Renal cortex interstitium (tissue), 15 donors: ENCODE data around the gene PGM3. TPM values are rescaled to one million over a fixed set of nuclear protein-coding genes. Genes with fewer than 3 reads are reported as not detected.

Source experiments
- DNase-seq, 11 donors: peaks; one replicate each; pipeline ENCODE4 v3.0.0-alpha.2; 2013; ENCODE audit warnings: low read depth in 9 of 11, low spot score in 4 of 11; ENCODE audit errors: extremely low read depth in 1 of 11
- long read RNA-seq, 16 experiments: transcript quantifications; one replicate each; lab custom pipeline, GENCODE V29; 2026
- polyA plus RNA-seq, 3 donors: library from polyadenylated mRNA; unstranded; fragments of 120-200 nt; gene quantifications; one replicate each; pipeline ENCODE4 v1.2.1, GENCODE V29; 2013; ENCODE audit not compliant: insufficient read length in 3 of 3

The PGM3 gene, protein sequence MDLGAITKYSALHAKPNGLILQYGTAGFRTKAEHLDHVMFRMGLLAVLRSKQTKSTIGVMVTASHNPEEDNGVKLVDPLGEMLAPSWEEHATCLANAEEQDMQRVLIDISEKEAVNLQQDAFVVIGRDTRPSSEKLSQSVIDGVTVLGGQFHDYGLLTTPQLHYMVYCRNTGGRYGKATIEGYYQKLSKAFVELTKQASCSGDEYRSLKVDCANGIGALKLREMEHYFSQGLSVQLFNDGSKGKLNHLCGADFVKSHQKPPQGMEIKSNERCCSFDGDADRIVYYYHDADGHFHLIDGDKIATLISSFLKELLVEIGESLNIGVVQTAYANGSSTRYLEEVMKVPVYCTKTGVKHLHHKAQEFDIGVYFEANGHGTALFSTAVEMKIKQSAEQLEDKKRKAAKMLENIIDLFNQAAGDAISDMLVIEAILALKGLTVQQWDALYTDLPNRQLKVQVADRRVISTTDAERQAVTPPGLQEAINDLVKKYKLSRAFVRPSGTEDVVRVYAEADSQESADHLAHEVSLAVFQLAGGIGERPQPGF
- polyA plus RNA-seq = 10 to 100 TPM; 41.1 to 52.6 (median 46.8) TPM
- long read RNA-seq, donor 1, full-length matches to known transcripts = 7 of 7 reads
- long read RNA-seq, donor 1, partial matches to known transcripts = 0 of 7 reads
- long read RNA-seq, donor 1, other reads (novel, unspliced or antisense) = 0 of 7 reads
- long read RNA-seq, donor 2, full-length matches to known transcripts = 3 of 3 reads
- long read RNA-seq, donor 2, partial matches to known transcripts = 0 of 3 reads
- long read RNA-seq, donor 2, other reads (novel, unspliced or antisense) = 0 of 3 reads
- long read RNA-seq, donor 3, full-length matches to known transcripts = 8 of 13 reads
- long read RNA-seq, donor 3, partial matches to known transcripts = 0 of 13 reads
- long read RNA-seq, donor 3, other reads (novel, unspliced or antisense) = 5 of 13 reads
- long read RNA-seq, donor 4, partial matches to known transcripts = 0 of 6 reads
- long read RNA-seq, donor 4, other reads (novel, unspliced or antisense) = 0 of 6 reads
- long read RNA-seq, donor 5 = 0 reads
- long read RNA-seq, donor 6, full-length matches to known transcripts = 7 of 7 reads
- long read RNA-seq, donor 6, partial matches to known transcripts = 0 of 7 reads
- long read RNA-seq, donor 6, other reads (novel, unspliced or antisense) = 0 of 7 reads
- long read RNA-seq, donor 7, full-length matches to known transcripts = 4 of 17 reads
- long read RNA-seq, donor 7, partial matches to known transcripts = 6 of 17 reads
- long read RNA-seq, donor 7, other reads (novel, unspliced or antisense) = 7 of 17 reads
- long read RNA-seq, donor 8 = 0 reads
- long read RNA-seq, donor 9, full-length matches to known transcripts = 3 of 3 reads
- long read RNA-seq, donor 9, partial matches to known transcripts = 0 of 3 reads
- long read RNA-seq, donor 9, other reads (novel, unspliced or antisense) = 0 of 3 reads
- long read RNA-seq, donor 10, partial matches to known transcripts = 0 of 1 reads
- long read RNA-seq, donor 10, other reads (novel, unspliced or antisense) = 0 of 1 reads
- long read RNA-seq, donor 11, full-length matches to known transcripts = 3 of 3 reads
- long read RNA-seq, donor 11, partial matches to known transcripts = 0 of 3 reads
- long read RNA-seq, donor 11, other reads (novel, unspliced or antisense) = 0 of 3 reads
- long read RNA-seq, donor 12, full-length matches to known transcripts = 2 of 2 reads
- long read RNA-seq, donor 12, partial matches to known transcripts = 0 of 2 reads
- long read RNA-seq, donor 12, other reads (novel, unspliced or antisense) = 0 of 2 reads
- long read RNA-seq, donor 13 = 0 reads
- long read RNA-seq, donor 14, full-length matches to known transcripts = 3 of 3 reads
- long read RNA-seq, donor 14, partial matches to known transcripts = 0 of 3 reads
- long read RNA-seq, donor 14, other reads (novel, unspliced or antisense) = 0 of 3 reads
- long read RNA-seq, donor 15, partial matches to known transcripts = 0 of 2 reads
- long read RNA-seq, donor 15, other reads (novel, unspliced or antisense) = 0 of 2 reads
- long read RNA-seq, donor 16, full-length matches to known transcripts = 17 of 28 reads
- long read RNA-seq, donor 16, partial matches to known transcripts = 0 of 28 reads
- long read RNA-seq, donor 16, other reads (novel, unspliced or antisense) = 11 of 28 reads

DNA sequence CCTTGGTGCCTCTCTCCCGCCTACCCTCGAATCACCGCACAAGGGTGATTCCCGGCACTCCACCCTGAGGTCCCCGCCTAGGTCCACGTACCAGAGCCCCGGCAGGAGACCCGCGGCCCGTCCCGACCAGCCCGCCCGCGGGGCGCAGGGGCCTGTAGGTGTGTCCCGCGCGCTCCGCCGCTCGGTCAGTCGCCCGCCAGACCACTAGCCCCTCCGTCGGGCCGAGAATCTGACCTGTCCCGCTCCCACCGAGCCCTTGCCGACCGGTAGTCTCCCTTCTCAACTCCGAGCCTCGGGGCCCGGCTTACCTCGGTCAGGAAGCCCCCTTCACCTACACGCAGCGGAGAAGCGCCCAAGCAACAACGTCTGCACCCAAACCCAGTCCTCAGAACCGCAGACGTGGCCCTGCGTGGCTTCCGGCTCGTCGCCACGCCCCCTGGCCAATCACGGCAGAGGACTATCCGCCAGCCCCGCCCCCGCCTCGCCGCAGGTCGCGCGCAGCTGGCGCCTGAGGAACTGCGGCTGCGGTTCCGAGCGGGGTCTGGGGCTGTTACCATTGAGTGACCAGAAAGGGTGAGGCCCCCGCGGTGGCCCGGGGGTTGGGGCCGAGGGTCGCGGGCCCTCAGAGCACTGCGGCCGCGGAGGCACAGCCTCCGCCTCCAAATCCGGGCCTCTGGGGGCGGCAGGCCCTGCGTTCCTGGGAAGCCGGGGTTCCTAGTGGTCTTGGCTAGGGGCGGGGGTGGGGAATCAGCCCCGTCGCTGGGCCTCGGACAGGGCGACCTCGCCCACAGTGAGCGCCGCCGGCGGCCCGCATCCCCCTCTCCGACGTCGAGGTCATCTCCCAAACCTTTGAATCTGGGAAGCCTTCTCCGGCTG, at the start of gene PGM3, which contains the start of gene RWDD2A:
TSS of gene PGM3 (minus strand) at position 395 of the 876 bp plus-strand sequence. CDS start 2,253 bp downstream, outside the sequence.
TSS of gene RWDD2A (plus strand) at position 487 of the 876 bp plus-strand sequence. CDS start 1,095 bp downstream, outside the sequence.
- DNase-seq = peak; percentile 71 to 86 (median 82)

DNA sequence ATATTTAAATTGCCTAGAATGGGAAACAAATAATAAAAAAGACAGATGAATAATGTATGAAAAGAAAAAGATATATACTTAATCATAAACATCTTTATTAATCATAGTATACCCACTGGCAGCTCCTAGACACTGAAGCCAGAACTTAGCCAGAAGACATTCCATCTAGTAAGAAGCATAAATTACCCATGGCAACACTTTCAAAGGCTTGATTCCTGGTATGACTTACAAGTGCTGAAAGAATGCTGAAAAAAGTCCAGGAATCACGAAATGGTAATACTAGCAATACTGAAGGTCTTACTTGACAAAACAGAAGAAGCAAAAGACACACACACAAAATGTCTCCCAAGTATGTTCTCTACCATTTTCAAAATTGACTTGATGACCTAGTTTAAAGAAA, 38.1 kb upstream of the PGM3 start:
- no peak for DNase-seq

DNA sequence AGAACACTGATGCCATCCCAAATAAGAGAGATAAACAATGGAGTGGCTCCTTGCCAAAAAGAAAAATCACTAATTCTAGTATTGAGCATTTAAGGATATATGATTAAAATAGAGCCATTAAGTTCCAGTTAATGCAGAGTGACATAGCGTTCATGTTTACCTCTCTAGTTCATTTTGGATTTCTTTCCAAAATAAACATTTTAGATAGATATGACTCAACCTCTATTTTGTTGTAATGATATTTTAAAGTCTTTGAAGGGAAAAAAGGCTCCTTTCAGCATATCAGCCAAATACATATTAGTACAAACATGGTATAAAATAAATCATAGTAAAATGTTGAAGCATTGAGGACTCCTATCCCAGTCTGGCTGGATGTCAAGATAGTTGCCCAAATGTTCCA, 33.5 kb upstream of the PGM3 start:
- DNase-seq = no peak

DNA sequence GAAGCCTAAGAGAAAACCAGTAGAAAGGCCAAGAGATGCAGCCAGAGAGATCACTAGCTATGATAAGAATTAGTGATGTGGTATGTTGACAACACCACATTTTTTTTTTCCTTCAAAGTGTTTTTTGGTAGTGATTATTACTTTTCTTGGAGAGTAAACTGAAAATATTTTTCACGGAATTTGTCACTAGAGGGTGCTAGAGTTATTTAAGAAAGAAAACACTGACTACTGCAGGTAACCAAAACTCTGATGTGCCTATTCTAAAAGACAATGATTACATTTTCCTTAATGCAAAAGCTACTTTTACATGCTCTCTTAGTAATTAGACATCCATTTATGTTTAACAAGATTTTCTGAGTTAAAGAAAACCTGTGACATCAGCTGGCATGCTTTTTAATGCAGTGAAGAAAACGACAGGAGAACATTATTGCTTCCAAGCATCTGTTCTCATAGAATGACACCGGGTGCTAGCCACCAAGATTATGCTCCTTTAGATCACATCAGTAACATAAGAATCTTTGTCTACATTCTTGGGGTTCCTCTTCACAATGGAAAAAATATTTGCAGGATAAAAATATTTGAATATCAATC, 28.9 kb upstream of the PGM3 start:
- peak in 7 of 11 donors; percentile 5 to 35 (median 18) for DNase-seq

DNA sequence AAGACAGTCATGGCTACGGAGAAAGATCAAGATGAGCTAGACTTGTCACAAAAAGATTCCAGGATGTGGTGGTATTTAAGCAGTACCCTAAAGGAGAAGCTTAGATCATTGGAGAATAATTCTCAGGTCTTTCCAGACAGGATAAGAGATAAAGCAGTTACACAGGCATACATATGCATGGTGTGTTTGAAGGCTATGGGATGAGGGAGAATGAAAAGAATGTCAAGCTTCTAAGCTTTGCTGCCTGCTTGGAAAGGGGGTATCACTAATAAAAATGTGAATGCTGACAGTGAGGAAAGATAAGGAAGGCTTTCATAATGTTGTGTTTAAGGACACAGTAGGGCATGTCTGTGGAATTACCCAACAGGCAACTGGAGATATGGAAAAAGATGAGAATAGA, 28.2 kb upstream of the PGM3 start:
- no peak for DNase-seq

DNA sequence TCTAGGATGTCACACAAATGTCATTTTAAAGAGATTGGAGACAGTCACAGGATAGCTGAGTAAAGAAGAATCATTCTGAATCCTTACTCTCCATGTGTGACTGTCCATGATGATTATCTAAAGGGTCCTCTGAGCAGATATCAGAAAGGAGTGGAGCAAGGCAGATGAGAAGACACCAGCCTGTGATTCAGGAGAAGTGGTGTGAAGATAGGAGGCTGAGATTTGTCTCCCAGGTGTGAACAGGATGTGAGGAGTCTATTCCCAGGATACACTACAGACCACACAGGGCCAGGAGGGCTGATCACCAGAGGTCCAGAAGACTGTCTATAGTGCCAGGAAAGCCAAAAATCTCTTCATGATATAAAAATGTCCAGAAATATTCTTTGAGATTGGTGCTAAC, 27.1 kb upstream of the PGM3 start:
- DNase-seq = no peak

DNA sequence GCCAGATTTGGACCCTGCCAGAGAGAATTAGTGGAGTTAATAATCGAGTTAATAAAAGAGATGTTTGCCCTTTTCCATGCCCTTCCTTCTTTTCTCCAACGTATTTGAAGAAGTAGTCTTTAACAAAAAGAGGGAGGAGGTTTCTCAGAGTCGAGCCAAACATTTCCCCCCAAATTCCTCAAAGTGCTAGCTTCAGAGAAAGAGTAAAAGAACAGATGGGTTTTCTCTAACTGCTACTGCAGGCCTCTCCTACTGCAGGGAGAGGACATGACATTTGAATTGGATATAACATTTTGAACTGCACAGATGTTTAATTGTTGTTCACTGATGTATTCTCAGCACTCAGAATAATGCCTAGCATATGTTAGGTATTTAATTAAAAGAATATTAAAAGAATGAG, 25.6 kb upstream of the PGM3 start:
- DNase-seq = peak in 5 of 11 donors; percentile 13 to 37 (median 31)

DNA sequence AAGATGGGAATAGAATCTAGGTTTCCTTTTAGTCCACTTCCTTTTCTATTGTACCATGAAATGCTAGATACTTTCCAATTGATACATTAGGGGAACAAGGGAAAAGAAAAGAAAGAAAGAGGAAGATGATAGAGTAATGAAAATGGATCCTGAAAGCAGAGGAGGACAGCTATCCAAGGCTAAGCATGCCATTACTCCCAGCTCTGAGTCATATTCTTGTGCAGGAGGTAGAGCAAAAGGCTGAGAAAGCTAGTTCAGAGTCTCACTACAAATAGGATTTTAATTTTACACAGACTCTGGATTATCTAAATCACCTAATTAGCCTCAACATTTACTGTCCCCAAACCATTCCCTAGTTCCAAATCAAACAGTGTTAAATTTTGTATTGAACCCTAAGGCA, 23.7 kb upstream of the PGM3 start:
- no peak for DNase-seq

DNA sequence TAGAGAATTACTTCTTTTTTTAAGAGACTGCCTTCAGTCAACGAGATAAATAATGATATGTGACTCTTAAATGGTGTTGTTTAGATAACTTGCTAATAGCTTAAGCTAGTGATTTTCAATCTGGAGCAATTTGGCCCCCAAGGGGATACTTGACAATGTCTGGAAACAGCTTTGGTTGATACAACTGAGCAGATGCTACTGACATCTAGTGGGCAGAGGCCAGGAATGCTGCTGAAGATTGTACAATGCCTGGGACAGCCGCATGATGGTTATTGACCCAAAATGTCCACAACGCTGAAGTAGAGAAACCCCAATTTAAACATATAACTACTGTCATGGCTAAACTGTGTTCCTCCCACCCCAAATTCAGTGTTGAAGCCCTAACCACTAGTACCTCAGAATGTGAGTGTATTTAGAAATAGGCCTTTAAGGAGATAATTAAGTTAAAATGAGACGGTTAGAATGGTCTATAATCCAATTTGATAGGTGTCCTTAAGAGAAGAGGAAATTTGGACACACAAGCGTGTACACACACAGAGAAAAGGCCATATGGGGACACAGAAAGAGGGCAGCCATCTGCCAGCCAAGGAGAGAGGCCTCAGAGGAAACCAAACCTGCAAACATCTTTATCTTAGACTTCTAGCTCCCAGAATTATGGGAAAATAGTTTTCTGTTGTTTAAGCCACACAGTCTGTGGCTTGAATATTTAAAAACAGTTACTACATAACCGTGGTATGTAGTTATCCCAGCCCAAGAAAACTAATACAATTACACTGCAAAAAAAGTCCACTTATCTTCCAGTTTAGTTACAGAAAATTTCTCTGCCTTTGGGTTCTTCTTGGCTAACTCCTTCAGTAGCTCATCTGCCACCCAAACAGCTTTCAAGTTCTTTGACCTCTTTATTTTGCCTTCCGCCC, 22.3 kb upstream of the PGM3 start:
- DNase-seq = peak in 4 of 11 donors; percentile 45 to 68 (median 58)

DNA sequence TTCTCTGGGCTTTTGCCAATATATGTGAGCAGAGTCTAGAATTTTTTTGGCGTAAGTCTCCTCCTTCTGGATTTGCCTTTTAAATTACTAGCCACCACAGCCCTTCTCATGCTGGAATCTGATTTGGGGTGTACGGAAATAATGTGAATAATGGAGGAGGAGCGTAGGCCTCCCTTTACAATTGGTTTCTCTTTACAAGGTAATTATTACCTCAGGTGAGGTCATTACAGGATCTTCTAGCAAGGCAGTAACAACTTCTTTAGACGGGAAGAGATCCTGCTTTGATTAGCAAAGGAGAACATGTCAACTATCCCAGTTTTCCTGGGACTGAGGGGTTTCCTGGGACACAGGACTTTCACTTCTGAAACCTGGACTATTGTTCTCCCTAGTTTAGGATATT, 9.0 kb upstream of the PGM3 start:
- no peak for DNase-seq

DNA sequence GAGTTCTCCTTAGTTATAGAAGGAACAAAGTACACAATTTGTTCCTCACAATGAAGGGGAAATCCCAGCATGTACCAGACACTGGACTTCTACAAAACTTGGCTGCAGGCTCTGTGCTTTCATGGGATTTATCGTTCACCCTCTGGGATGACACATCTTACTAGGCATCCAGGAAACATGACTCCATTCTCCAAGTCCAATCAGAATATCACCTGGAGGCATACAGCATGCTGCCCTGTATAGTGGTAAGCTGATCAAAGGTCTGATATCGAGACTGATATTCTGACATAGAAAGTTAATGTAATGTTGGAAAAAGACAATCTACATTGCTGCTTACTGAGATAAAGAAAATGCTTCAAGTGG, 6.8 kb upstream of the PGM3 start:
- no peak for DNase-seq

DNA sequence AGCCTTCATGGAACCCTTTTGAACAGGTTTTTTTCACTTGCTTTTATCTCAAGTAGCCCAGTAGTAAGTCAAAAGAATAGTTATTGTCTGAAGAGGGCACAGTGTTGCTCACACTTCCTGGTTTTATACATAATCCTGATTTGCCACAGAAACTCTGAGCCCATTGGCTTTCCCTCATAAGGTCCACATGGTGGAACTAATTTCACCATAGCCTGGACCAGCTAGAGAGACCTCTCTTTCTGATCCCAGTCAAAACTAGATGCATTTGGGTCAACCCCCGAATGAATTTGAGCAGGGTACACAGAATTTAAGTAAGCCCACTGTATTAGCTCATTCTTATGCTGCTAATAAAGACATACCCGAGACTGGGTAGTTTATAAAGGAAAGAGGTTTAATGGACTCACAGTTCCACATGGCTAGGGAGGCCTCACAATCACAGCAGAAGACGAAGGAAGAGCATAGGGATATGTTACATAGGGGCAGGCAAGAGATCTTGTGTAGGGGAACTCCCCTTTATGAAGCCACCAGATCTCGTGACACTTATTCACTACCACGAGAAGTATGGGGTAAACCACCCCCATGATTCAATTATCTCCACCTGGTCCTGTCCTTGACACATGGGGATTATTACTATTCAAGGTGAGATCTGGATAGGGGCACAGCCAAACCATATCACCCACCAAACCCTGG, 6.3 kb upstream of the PGM3 start:
- no peak for DNase-seq

DNA sequence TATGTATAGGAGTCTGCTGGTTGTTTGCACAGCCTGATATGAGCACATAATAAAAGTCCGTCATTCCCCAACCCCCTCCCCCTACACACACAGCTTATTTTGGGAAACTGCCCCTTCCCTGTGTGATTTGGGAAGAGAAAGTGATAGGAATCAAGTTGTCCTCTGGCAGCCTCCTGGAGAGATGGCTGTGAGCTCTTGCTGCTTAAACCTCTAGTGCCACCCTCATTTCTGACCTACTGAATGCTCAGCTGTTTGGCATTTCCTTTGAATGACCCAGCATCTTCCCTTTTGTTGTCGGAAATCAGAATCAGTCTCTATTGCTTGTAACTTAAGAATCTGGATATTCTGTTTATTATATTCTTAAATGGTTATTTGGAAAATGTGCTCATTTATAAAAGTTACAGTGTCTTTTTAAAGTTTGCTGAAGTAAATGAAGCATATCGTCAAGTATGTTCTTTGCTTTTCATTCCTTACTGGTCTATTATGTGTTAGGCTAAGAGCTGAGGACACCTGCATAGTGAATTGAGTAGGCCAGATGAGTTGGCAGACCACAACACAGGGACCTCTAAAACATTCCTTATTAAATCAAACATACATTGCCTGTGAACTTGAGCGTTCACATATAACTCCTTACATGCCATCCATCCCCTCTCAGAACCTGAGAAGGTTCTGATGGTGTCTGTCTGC, 5.6 kb upstream of the PGM3 start:
- DNase-seq = no peak
